ENCODE results near the gene ADAM21. TPM values are rescaled to one million over a fixed set of nuclear protein-coding genes. Genes with fewer than 3 reads are reported as not detected.
"Not testable (repeated sequence)": the region's sequence is repeated elsewhere in the genome, so short reads cannot be mapped to it uniquely, and the experiment has no call there.

The ADAM21 gene
- polyA plus RNA-seq, 2 of the 4 experiments (the other 2 are of a cell fraction): 0.04 to 0.12 TPM

DNA sequence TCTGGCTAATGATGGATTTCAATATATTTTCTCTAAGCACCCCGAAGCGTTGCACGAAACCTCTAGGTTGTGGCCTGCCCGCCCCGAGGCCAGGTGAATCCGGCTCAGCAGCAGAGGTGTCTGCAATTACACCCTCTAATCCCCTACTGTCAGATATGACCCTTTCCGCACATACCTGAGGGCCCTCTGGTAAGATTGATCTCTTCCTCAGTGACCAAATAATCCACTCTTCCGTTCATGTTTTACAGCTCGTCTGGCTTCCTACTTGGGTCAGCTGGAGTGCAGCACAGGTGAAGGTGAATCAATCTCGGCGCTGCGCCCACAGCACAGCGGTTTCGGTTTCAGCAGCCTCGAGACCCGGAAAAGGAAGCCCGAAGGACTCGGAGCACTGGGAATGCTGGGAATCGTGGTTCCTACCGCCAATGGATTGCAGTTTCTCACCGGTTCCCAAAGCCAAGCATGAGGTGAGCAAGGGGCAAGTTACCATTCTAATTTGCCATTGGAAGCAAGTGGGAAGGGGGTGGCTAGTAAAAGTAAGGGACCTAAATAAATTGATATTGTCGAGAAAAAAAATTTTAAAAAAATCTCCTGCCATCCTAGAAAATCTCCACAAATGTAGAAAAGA, 35.1 kb upstream of the ADAM21 start, which contains the start of gene SYNJ2BP (continued):
- TF ChIP-seq, protein P1, sequence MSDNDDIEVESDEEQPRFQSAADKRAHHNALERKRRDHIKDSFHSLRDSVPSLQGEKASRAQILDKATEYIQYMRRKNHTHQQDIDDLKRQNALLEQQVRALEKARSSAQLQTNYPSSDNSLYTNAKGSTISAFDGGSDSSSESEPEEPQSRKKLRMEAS (IDR thresholded peaks at IDR 0.05): peak; percentile 67
- no peak for TF ChIP-seq NFE2L2 (conservative IDR thresholded peaks at IDR 0.05; ENCODE audit: low read length)
- TF ChIP-seq, protein P2, sequence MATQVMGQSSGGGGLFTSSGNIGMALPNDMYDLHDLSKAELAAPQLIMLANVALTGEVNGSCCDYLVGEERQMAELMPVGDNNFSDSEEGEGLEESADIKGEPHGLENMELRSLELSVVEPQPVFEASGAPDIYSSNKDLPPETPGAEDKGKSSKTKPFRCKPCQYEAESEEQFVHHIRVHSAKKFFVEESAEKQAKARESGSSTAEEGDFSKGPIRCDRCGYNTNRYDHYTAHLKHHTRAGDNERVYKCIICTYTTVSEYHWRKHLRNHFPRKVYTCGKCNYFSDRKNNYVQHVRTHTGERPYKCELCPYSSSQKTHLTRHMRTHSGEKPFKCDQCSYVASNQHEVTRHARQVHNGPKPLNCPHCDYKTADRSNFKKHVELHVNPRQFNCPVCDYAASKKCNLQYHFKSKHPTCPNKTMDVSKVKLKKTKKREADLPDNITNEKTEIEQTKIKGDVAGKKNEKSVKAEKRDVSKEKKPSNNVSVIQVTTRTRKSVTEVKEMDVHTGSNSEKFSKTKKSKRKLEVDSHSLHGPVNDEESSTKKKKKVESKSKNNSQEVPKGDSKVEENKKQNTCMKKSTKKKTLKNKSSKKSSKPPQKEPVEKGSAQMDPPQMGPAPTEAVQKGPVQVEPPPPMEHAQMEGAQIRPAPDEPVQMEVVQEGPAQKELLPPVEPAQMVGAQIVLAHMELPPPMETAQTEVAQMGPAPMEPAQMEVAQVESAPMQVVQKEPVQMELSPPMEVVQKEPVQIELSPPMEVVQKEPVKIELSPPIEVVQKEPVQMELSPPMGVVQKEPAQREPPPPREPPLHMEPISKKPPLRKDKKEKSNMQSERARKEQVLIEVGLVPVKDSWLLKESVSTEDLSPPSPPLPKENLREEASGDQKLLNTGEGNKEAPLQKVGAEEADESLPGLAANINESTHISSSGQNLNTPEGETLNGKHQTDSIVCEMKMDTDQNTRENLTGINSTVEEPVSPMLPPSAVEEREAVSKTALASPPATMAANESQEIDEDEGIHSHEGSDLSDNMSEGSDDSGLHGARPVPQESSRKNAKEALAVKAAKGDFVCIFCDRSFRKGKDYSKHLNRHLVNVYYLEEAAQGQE (IDR thresholded peaks at IDR 0.05): no peak

DNA sequence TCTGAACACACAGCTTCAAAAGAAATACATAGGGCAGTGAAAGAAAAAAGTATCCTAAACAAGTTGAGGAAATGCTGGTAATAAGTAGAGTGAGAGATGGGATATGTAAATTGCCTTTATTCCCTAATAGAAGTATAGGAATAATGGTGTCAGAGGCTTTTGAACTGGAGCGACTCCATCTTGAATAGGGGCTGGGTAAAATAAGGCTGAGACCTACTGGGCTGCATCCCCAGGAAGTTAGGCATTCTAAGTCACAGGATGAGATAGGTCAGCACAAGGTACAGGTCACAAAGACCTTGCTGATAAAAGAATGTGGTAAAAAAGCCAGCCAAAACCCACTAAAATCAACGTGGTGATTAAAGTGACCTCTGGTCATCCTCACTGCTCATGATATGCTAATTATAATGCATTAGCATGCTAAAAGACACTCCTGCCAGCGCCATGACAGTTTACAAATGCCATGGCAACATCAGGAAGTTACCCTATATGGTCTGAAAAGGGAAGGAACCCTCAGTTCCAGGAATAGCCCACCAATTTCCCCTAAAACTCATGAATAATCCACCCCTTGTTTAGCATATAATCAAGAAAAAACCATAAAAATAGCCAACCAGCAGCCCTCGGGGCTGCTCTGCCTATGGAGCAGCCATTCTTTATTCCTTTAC, 32.6 kb upstream of the ADAM21 start:
- H3K9me3 ChIP-seq; H3K27ac ChIP-seq; ATAC-seq; POLR2A ChIA-PET; FAIRE-seq; DNase-seq (ENCODE audit: low read depth in 1 of 2, low spot score in 1 of 2); H3K4me3 ChIP-seq; H3K4me2 ChIP-seq: not testable (repeated sequence)
- peaks cover 13% of the 10 kb centered on the region; the same call in 2 of the 3 replicates for H3K4me1 ChIP-seq
- WGBS (ENCODE audit: missing lambda C conversion rate): 17% methylated on average over 4 of the region's 4 CpGs
- CTCF ChIA-PET: interaction anchor here (0.6 kb wide), 1 partner anchor 522 kb away, joined by 3 read pairs; no protein-coding TSS in a partner anchor

DNA sequence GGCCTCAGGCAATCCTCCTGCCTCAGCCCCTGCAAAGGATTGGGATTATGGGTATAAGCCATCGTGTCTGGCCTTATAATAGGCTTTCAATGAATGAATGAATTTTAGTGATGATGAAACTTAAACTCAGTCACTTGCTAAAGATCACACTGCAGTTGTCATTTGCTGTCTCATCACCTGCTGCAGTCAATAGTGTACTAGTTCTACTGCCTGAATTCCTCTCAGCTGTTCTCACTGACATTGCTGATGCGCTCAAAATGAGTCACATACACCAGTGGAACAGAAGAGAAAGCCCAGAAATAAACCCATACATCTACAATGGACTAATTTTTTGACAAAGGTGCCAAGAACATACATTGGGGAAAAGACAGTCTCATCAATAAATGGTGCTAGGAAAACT, 29.4 kb upstream of the ADAM21 start:
- 26% methylated on average over 2 of the region's 2 CpGs for WGBS (ENCODE audit: missing lambda C conversion rate)
- POLR2A ChIA-PET: no interaction called here

DNA sequence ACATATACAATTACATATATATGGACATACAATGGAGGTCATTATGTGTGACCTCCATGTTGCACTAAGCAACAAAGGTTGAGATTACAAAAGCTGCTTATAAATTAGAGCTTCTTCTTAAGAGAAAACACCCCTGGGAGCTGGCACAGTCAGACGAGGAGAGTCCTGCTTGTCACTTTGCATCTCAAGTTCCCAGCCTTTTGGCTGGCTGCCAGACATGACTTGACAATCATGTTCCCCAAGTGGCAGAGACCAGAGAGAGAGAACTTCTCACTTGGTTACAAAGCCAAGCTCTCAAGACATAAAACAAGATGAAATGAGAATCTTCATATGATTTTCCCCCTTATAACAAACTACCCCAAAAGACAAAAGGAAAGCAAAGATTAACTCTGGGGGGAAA, 26.6 kb upstream of the ADAM21 start:
- Histone ChIP-seq H3K4me2 (no peak overlapping the region), H3K9me3 (peaks cover 7% of the 10 kb centered on the region; the same call in 2 of the 3 replicates), H3K4me3 (no peak overlapping the region), H3K27ac (no peak overlapping the region), H3K4me1 (no peaks in the 10 kb centered on the region)
- no peak for FAIRE-seq
- WGBS (ENCODE audit: missing lambda C conversion rate): 6% methylated on average over 1 of the region's 1 CpG
- ChIA-PET CTCF (no interaction called here), POLR2A (no interaction called here)
- DNase-seq (ENCODE audit: low read depth in 1 of 2, low spot score in 1 of 2): no peak
- TF ChIP-seq FOXS1 (CRISPR knock-in tag; IDR thresholded peaks at IDR 0.05) (no peak), BHLHE40 (IDR thresholded peaks at IDR 0.05; ENCODE audit: low read depth, low read length) (no peak), PHF8 (IDR thresholded peaks at IDR 0.05; ENCODE audit: borderline replicate concordance, low read depth) (no peak), EHF (CRISPR knock-in tag; IDR thresholded peaks at IDR 0.05) (no peak)
- no peak for ATAC-seq

More for the DNA sequence above, 29.4 kb upstream of the ADAM21 start:
- ATAC-seq (no peak), DNase-seq (ENCODE audit: low read depth in 1 of 2, low spot score in 1 of 2) (no peak), FAIRE-seq (no peak)
- H3K4me3 ChIP-seq: no peak overlapping the region
- peaks cover 4% of the 10 kb centered on the region; the same call in 1 of the 3 replicates for H3K9me3 ChIP-seq
- TF ChIP-seq RCOR1 (IDR thresholded peaks at IDR 0.05; ENCODE audit: low read depth, low read length): no peak
- no peak for TF ChIP-seq ZNF302 (CRISPR knock-in tag; IDR thresholded peaks at IDR 0.05)
- TF ChIP-seq MYC (IDR thresholded peaks at IDR 0.05; ENCODE audit: borderline replicate concordance, low read length): no peak
- no peak for TF ChIP-seq BHLHE40 (IDR thresholded peaks at IDR 0.05; ENCODE audit: low read depth, low read length)
- TF ChIP-seq SREBF2 (IDR thresholded peaks at IDR 0.05): no peak
- TF ChIP-seq, protein P3, sequence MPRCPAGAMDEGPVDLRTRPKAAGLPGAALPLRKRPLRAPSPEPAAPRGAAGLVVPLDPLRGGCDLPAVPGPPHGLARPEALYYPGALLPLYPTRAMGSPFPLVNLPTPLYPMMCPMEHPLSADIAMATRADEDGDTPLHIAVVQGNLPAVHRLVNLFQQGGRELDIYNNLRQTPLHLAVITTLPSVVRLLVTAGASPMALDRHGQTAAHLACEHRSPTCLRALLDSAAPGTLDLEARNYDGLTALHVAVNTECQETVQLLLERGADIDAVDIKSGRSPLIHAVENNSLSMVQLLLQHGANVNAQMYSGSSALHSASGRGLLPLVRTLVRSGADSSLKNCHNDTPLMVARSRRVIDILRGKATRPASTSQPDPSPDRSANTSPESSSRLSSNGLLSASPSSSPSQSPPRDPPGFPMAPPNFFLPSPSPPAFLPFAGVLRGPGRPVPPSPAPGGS (IDR thresholded peaks at IDR 0.05): no peak
- no peak for TF ChIP-seq PHF8 (IDR thresholded peaks at IDR 0.05; ENCODE audit: borderline replicate concordance, low read depth)
- TF ChIP-seq HOXA7 (CRISPR knock-in tag; IDR thresholded peaks at IDR 0.05): no peak
- 0 out of 3 replicates have a peak, but pooled peaks cover under 1% of the 10 kb centered on the region for H3K4me1 ChIP-seq
- no peak overlapping the region for H3K4me2 ChIP-seq
- CTCF ChIA-PET: no interaction called here
- no peak overlapping the region for H3K27ac ChIP-seq

DNA sequence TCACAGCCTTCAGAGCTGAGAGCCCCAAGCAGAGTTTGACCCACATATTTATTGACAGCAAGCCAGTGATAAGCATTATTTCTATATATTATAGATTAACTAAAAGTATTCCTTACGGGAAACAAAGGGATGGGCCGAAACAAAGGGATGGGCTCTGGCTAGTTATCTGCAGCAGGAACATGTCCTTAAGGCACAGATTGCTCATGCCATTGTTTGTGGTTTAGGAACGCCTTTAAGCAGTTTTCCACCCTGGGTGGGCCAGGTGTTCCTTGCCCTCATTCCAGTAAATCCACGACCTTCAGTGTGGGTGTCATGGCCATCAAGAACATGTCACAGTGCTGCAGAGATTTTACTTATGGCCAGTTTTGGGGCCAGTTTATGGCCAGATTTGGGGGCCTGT, 25.4 kb upstream of the ADAM21 start:
- FAIRE-seq; CTCF ChIA-PET; DNase-seq (ENCODE audit: low read depth in 1 of 2, low spot score in 1 of 2); H3K4me3 ChIP-seq; H3K4me2 ChIP-seq; ATAC-seq; H3K27ac ChIP-seq; H3K4me1 ChIP-seq; POLR2A ChIA-PET: not testable (repeated sequence)
- 17% methylated on average over 4 of the region's 4 CpGs for WGBS (ENCODE audit: missing lambda C conversion rate)
- peaks cover 15% of the 10 kb centered on the region; the same call in 2 of the 3 replicates for H3K9me3 ChIP-seq

All from A549 (cell line).